HG03432 (cell line): ENCODE results near the gene LHB.
"Not testable (repeated sequence)": the region's sequence is repeated elsewhere in the genome, so short reads cannot be mapped to it uniquely, and the experiment has no call there.

ENCODE experiments used
- ATAC-seq: cut with Tn5 transposase; IDR thresholded peaks from one replicate; pipeline ENCODE4 v1.9.1; 2021; ENCODE audit warnings: mild to moderate bottlenecking, moderate library complexity; ENCODE audit not compliant: unreplicated experiment

LHB gene

DNA sequence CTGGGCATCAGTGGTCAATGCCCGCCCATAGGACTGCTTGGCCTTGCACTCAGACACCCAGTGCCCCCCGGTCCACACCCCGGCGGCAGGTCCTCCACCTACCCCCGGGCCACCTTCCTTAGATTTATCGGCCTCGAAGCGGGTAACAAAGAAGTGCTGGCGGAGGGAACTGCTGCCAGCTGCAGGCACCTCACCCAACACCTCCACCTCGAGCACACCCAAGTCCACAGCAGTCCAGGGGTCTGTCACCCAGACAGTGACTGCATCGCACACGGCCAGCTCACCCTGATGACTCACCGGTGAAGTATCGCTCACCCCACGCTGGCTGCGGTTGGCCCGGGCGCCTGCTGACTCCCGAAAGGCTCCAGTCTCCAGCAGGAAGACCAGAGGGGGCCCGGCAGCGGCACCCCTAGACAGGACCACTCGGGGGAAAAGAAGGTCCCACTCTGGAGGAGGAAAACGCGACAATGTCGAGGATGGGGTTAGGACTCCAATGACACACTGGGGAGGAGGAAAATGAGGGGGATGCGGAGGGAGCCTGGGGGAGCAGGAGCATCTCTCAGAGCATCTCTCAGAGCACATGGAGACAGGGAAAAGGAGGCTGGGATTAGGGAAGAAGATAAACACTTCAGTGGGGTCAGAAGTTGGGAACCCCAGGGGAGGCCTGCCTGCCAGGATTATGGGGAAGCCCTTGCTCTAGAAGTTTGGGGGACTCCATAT lies 21.8 kb upstream of the LHB start:
- ATAC-seq, result not testable (repeated sequence)

DNA sequence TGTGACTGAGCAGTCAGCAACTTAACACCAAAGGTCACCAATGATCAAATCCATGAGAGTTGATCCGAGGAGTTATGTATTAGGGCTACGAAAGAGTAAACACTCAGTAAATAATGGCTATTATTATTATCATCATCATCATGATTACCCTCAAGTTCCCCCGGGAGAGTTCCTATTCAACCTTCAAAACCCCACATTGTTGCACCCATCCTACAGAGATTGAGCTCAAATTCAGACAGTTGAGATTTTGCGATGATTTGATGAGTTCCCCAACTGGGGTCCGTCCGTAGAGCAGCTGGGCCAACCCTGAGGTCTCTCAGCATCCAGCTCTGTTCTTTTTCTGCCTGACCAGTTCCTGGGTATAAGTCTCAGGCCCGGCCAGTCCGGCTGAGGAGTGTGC lies 21.2 kb upstream of the LHB start:
- not testable (repeated sequence) for ATAC-seq

DNA sequence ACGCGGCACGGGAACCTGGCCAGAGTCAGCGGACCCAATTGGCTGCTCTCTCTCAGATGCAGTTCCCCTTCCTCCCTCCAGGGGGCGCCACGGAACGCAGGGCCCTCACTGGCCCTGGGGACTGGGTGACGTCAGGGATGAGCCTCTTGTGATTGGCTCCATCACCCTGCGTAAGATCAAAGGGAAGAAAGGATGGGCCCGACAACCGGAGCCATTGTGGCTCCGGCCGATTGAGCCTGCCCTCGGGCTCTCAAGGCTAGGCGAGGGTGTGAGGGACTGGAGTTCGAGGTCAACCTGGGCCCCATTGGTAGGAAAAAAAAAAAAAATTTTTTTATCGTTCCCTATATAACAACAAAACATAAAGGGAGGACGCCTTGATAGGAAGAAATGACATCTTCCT lies 19.9 kb upstream of the LHB start, which contains the start of gene CGB1:
Gene CGB1 (minus strand): TSS at position 81 of the 400 bp plus-strand sequence. CDS start 184 bp downstream, outside the sequence.
- ATAC-seq, result not testable (repeated sequence)

DNA sequence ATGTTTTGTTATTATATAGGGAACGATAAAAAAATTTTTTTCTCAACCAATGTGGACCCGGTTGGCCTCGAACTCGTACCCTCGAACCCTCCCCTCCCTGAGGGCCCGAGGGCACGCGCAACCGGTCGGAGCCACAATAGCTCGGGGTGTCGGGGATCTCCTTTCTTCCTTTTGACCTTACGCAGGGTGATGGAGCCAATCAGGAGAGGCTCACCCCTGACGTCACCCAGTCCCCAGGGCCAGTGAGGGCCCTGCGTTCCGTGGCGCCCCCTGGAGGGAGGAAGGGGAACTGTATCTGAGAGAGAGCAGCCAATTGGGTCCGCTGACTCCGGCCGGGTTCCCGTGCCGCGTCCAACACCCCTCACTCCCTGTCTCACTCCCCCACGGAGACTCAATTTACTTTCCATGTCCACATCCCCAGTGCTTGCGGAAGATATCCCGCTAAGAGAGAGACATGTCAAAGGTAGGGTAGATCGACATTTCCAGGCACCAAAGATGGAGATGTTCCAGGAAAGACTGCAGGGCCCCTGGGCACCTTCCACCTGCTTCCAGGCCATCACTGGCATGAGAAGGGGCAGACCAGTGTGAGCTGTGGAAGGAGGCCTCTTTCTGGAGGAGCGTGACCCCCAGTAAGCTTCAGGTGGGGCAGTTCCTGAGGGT lies 14.9 kb upstream of the LHB start, which contains the start of gene CGB2:
Gene CGB2 (plus strand): TSS at position 249 of the 660 bp plus-strand sequence. CDS start 206 bp downstream, at position 455.
- ATAC-seq, result not testable (repeated sequence)

DNA sequence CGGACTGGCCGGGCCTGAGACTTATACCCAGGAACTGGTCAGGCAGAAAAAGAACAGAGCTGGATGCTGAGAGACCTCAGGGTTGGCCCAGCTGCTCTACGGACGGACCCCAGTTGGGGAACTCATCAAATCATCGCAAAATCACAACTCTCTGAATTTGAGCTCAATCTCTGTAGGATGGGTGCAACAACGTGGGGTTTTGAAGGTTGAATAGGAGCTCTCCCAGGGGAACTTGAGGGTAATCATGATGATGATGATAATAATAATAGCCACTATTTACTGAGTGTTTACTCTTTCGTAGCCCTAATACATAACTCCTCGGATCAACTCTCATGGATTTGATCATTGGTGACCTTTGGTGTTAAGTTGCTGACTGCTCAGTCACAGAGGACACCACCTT lies 13.4 kb upstream of the LHB start:
- not testable (repeated sequence) for ATAC-seq

DNA sequence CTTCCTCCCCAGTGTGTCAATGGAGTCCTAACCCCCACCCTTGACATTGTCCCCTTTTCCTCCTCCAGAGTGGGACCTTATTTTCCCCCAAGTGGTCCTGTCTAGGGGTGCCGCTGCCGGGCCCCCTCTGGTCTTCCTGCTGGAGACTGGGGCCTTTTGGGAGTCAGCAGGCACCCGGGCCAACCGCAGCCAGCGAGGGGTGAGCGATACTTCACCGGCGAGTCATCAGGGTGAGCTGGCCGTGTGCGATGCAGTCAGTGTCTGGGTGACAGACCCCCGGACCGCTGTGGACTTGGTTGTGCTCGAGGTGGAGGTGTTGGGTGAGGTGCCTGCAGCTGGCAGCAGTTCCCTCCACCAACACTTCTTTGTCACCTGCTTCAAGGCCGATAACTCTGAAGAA lies 12.9 kb upstream of the LHB start:
- ATAC-seq, result not testable (repeated sequence)

DNA sequence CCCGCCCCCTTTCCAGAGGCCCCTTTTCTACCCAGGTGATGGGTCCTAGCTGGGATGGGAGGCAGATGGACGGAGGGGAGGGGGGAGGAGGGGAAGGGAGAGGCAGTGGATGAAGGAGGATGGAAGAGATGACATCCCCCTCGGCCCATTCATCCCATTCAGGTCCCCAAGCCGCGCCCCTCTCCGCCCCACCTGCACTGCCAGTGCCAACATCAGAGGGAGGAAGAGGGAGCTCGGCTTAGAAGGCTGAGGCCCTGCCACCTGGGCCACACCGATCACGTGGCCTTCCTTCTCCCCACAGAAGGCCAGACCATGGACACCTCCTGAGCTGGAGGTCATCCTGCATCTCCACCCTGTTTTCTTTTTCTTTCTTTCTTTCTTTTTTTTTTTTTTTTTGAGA lies 11.8 kb upstream of the LHB start:
- ATAC-seq, result not testable (repeated sequence)

DNA sequence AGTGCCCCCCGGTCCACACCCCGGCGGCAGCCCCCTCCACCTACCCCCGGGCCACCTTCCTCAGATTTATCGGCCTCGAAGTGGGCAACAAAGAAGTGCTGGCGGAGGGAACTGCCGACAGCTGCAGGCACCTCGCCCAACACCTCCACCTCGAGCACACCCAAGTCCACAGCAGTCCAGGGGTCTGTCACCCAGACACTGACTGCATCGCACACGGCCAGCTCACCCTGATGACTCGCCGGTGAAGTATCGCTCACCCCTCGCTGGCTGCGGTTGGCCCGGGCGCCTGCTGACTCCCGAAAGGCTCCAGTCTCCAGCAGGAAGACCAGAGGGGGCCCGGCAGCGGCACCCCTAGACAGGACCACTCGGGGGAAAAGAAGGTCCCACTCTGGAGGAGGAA lies 8.7 kb upstream of the LHB start:
- ATAC-seq, result not testable (repeated sequence)

DNA sequence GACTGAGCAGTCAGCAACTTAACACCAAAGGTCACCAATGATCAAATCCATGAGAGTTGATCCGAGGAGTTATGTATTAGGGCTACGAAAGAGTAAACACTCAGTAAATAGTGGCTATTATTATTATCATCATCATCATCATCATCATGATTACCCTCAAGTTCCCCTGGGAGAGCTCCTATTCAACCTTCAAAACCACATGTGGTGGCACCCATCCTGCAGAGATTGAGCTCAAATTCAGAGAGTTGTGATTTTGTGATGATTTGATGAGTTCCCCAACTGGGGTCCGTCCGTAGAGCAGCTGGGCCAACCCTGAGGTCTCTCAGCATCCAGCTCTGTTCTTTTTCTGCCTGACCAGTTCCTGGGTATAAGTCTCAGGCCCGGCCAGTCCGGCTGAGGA lies 8.2 kb upstream of the LHB start:
- ATAC-seq, result not testable (repeated sequence)

DNA sequence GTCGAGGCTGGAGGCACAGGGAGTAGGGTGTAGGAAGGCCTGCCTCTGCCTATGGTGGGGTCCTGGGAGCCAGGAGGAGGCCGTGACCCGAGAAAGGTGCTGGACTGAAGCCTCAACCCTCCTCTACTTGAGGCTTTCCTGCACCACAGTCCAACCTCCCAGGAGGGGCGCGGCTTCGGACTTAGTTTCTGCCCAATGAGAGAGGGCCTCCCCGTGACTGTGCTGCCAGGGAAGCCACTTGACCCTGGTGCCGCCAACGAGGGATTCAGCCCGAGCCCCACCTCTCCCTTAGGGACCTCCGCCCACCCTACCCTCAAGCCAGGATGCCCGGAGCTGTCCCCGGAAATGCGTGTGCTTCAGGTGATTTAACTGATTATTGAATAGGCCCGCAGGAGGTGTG lies 7.3 kb upstream of the LHB start, which contains the start of gene CGB3:
Gene CGB3 (minus strand): TSS at position 101 of the 400 bp plus-strand sequence. CDS start 362 bp downstream, outside the sequence.
- not testable (repeated sequence) for ATAC-seq

DNA sequence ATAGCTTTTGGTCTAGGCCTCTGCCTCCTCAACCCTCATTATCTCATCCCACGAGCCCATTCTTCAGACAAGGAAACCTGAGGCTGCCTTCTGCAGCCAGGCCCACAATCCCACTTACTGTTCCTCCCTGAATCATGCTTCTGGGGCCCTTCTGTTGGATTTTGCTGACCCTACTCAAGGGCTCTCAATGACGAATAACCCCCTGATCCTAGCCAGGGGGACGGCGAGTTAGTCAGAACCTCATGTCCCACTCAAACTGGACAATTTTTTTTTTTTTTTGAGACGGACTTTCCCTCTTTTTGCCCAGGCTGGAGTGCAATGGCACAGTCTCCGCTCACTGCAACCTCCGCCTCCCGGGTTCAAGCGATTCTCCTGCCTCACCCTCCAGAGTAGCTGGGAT lies 5.2 kb upstream of the LHB start:
- no peak for ATAC-seq

DNA sequence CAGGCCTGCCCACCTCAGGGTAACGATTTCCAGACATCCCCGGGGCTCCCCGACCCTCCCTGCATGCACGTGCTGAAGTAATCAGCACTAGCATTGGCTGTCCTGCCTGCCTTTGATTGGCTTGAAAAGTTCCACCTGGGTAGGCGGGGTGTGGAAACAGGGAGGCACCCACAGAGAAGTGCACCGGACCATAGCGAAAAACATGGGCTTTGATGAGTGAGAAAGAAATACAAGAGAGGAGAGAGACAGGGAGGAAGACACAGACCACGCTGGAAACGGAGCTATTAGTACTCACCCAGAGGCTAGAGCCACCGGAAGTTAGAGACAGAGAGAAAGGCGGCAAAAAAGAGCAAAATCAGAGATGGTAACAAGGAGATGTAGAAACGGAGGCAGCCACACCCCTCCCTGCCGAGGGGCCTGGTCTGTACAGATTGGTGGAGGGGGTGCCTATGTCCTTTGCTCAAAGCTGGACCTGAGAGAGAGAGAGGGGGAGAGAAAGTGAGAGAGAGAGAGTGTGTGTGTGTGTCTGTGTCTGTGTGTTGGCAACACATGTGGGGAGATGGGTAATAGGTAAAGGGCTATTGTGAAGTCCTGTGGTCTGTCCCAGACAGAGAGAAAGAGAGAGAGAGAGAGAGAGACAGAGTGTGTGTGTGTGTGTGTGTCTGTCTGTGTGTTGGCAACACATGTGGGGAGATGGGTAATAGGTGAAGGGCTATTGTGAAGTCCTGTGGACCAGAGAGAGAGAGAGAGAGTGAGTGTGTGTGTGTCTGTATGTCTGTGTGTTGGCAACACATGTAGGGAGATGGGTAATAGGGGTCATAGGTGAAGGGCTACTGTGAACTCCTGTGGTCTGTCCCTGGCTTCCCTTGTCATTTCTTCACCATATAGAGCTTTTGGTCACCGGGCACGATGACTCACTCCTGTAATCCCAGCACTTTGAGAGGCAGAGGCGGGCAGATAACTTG lies 4.3 kb upstream of the LHB start:
- ATAC-seq, result no peak

DNA sequence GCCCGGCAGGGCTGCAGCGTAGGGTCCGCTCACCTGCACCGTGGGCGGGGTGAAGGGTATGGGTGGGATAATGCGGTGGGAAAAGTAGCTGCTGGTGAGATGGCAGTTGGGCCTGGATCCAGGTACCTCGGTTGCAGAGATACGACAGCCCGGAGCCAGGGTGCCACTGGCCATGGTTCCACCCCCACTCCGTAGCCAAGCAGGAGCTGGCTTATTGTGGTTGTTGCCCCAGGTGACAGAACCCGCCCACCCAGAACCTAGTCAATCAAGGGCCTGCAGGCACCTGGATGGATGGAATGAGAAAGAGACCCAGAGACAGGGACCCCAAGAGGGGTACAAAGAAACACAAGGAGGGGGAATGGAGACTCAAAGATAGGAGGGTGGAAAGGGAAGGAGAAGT lies 3.5 kb upstream of the LHB start:
- ATAC-seq, result no peak

DNA sequence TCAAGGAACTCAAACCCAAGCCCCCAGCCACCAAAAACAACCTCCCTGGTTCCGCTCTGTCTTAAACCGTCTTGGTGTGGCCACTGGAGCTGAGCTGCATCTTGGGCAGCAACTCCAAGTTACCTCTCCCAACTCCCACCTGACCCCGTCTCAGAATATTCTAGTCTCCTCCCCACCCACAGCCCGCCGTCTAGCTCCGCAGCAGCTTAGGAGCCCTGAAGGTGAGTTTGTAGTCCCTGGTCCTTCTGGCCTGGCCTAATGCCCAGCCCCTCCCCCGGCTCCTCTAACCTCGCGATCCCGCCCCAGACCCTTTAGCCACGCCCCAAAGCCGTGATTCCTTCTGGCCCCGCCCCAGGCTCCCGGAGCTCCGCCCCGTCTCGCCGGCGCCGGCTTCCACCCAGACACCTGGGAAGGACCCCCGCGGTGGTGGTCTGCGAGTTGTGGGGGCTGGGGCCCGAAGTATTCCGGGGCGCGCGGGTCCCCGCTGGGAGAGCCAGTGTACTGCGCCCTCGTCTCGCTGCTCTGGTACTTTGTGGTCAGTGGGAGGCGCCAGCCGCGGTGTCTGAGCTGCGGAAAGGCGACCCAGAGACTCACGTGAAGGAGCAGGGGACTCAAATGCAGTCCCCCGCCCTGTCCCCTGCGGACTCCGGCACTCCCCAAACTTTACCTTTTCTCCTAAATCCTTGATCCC lies 2.5 kb upstream of the LHB start:
- ATAC-seq, result no peak

DNA sequence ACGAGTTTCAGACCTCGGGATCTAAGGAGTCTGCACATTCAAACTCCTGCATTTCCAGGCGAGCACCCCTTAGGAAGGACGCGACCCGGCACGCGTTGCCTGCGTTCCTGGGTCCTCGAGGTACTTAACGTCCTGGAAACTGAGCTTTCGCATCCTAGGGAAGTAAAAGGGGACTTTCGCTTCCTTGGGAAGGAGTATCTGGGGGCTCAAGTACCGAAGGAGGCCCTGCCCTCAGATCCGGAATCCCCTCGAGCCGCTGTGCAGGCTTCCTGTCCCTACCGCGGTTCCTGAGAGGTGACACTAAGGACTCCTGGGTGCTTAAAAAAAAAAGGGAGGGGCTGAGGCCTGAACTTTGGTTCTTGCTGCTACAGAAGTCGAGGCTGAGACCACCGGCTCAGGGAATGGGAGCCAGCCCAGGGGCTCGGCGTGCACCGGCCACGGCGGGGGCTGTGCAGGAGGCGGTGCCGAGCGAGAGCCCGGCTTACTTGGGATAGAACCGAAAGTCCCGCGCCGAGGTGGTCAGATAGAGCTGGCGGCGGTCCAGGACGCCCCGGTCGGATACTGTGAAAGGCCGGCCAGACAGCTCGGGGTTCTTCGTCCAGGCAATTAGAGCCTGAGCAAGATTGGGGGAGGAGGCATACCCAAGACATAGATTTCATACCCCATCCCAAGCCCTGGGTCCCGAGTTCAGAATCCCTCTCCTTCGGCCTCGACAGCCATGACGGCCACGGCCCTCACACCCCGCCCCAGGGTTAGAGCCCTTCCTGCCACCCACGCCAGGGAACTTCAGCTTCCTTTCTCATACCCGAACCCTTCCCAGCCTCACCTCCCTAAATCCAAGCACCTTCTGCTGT lies 1.7 kb upstream of the LHB start:
- not testable (repeated sequence) for ATAC-seq

DNA sequence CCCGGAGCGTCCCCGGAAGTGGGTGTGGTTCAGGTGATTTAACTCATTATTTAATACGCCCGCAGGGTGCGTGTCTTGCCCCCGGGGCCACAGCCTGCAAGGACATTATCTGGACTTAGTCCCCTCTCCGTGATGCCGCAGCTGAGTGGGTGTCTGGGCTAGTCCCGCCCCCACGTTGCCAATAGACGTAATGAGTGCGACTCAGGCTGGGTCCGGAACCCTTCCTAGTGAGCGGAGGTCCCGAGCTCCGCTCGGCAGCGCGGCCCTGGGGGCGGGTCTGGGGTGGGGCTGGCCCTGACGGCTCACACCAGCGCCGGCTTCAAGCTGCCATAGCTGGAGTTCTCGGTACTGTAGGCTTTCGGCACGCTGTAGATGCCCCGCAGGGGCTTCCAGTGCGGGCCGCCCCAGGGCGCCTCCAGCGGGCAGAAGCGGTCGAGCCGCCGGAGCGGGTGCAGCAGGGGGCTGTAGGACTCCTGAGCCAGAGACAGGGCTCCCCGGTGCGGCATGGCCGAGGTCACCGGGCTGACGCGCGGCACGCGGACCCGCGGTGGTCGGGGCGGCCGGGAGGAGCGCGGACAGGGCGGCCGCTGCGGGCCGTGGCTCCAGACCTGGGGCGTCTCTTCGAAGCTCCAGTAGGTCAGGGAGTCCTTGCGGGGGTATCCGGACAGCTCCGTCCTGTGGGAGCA lies 918 bp upstream of the LHB start:
- ATAC-seq, result peak; percentile 49

DNA sequence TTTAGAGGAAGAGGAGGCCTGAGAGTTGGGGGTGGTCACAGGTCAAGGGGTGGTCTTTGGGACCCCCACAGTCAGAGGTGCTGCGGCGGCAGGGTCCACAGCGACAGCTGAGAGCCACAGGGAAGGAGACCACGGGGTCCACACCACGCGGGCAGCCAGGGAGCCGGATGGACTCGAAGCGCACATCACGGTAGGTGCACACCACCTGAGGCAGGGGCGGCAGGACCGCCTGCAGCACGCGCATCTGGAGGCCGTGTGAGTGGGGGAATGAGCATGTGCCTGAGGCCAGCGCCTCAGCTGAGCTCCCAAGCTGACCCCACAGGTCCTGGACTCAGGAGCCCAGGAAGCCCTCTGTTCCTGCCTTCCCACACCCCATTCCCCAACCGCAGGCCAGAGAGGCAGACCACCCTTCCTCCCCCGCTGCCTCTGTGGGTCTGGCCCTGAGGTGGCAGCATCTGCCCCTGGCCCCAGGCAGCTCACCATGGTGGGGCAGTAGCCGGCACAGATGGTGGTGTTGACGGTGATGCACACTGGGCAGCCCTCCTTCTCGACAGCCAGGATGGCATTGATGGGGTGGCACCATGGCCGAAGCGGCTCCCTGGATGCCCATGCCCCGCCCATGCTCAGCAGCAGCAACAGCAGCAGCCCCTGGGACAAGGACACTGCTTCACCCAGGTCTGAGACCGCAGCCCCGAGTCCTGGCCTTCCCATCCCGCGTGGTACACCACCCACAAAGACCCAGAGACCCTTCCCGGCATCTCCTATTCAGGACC lies 638 bp downstream of the LHB start:
- no peak for ATAC-seq

DNA sequence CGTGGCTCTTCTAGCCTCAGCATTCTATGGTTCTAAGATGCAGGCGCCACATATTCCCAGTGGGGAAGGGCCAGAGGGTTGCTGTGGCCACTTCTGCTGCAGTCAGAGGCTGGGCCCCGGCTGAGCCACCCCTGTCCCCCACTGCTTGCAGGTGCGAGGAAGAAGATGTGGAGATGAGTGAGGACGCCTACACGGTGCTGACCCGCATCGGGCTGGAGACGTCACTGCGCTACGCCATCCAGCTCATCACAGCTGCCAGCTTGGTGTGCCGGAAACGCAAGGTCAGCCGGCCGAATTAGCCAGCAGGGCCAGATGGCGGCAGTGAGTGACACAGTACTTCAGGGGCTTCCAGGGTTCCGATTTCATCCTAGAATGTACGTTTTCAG lies 2.0 kb downstream of the LHB start:
- ATAC-seq, result no peak
